ENCODE measurements around the gene IPP. TPM values are rescaled to one million over a fixed set of nuclear protein-coding genes. Genes with fewer than 3 reads are reported as not detected.
"Not testable (repeated sequence)": the region's sequence is repeated elsewhere in the genome, so short reads cannot be mapped to it uniquely, and the experiment has no call there.

Gene IPP
- total RNA-seq, 2 donors from 2014 or later: 7.2 to 8.2 TPM

GRCh38 chr1:45730780-45731319 lies 19.6 kb downstream of the IPP start:
- Histone ChIP-seq H3K27ac (peak overlapping the region in 1 of 2 donors; percentile 59), H3K27me3 (no peaks in the 10 kb centered on the region), H3K9me3 (no peaks in the 10 kb centered on the region), H3K4me1 (no peaks in the 10 kb centered on the region), H3K36me3 (peaks cover 11% of the 10 kb centered on the region), H3K4me3 (no peak overlapping the region)
- TF ChIP-seq CTCF (IDR thresholded peaks at IDR 0.05): no peak
- DNase-seq (ENCODE audit: low spot score): no peak

- Histone ChIP-seq H3K4me3 (no peak overlapping the region), H3K27ac (no peak overlapping the region), H3K9me3 (no peaks in the 10 kb centered on the region), H3K27me3 (no peaks in the 10 kb centered on the region), H3K36me3 (peaks cover 11% of the 10 kb centered on the region), H3K4me1 (no peaks in the 10 kb centered on the region)
- no peak for TF ChIP-seq CTCF (IDR thresholded peaks at IDR 0.05)
- no peak for DNase-seq (ENCODE audit: low spot score)
These were observed 20.2 kb downstream of the IPP start for GRCh38 chr1:45730075-45730779.

GRCh38 chr1:45726007-45726406 lies 24.4 kb downstream of the IPP start:
- H3K27ac ChIP-seq; H3K4me1 ChIP-seq; H3K4me3 ChIP-seq; H3K27me3 ChIP-seq; H3K9me3 ChIP-seq; DNase-seq (ENCODE audit: low spot score): not testable (repeated sequence)
- H3K36me3 ChIP-seq: peaks cover 11% of the 10 kb centered on the region

- TF ChIP-seq CTCF (IDR thresholded peaks at IDR 0.05): no peak
- no peaks in the 10 kb centered on the region for H3K4me1 ChIP-seq
- H3K27ac ChIP-seq: peak overlapping the region in 1 of 2 donors; percentile 54
- no peaks in the 10 kb centered on the region for H3K9me3 ChIP-seq
- no peak overlapping the region for H3K4me3 ChIP-seq
- peaks cover 11% of the 10 kb centered on the region for H3K36me3 ChIP-seq
- H3K27me3 ChIP-seq: no peaks in the 10 kb centered on the region
- no peak for DNase-seq (ENCODE audit: low spot score)
These were observed 27.1 kb downstream of the IPP start for GRCh38 chr1:45723248-45723930.

GRCh38 chr1:45722809-45723208 lies 27.6 kb downstream of the IPP start:
- DNase-seq (ENCODE audit: low spot score): no peak
- TF ChIP-seq CTCF (IDR thresholded peaks at IDR 0.05): no peak
- H3K27ac ChIP-seq: peak overlapping the region in 1 of 2 donors; percentile 54

GRCh38 chr1:45721207-45721606 lies 29.2 kb downstream of the IPP start:
- no peak for TF ChIP-seq CTCF (IDR thresholded peaks at IDR 0.05)
- Histone ChIP-seq H3K4me3 (no peak overlapping the region), H3K4me1 (no peaks in the 10 kb centered on the region), H3K27me3 (no peaks in the 10 kb centered on the region), H3K27ac (no peak overlapping the region), H3K36me3 (peaks cover 6% of the 10 kb centered on the region), H3K9me3 (no peaks in the 10 kb centered on the region)
- no peak for DNase-seq (ENCODE audit: low spot score)

More at GRCh38 chr1:45722809-45723208, 27.6 kb downstream of the IPP start:
- Histone ChIP-seq H3K4me3 (no peak overlapping the region), H3K4me1 (no peaks in the 10 kb centered on the region), H3K36me3 (peaks cover 11% of the 10 kb centered on the region), H3K9me3 (no peaks in the 10 kb centered on the region), H3K27me3 (no peaks in the 10 kb centered on the region)

Data from right atrium auricular region (tissue), 2 donors.